Measurements from ENCODE around the gene MICB.

Gene MICB

DNA sequence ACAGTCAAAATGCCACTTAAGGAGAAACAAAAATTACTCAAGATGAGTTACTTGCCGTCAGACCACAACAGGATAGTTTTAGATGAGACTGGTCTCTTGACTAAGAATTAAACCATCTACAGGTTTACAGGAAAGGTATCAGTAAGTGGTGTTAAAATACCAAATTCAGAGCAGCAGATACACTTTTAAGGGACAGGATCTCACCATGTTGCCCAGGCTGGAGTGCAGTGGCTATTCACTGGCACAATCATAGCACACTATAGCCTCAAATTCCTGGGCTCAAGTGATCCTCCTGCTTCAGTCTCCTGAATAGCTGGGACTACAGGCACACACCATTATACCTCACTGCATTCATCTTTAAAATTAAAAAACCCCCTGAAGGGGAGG lies 35.5 kb downstream of the MICB start:
- no peak for TF ChIP-seq POLR2A (IDR thresholded peaks at IDR 0.05; ENCODE audit: low read depth, low read length)
- DNase-seq (ENCODE audit: insufficient read length, low spot score) (no peak), FAIRE-seq (no peak)

DNA sequence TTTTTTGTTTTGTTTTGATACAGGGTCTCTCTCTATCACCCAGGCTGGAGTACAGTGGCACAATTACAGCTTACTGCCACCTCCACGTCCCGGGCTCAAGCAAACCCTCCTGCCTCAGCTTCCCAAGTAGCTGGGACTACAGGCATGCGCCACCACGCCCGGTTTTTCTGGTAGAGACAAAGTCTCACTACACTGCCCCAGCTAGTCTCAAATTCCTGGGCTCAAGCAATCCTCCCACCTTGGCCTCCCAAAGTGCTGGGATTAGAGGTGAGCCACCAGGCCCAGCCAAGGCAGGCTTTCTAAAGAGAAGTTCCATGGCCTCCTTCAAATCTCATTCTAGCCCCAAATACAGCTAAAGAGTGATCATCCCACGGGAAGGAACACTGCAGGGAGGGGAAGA lies 36.1 kb downstream of the MICB start:
- TF ChIP-seq POLR2A (IDR thresholded peaks at IDR 0.05; ENCODE audit: low read depth, low read length) = no peak
- DNase-seq (ENCODE audit: insufficient read length, low spot score) = no peak
- FAIRE-seq = no peak

- FAIRE-seq (no peak), DNase-seq (ENCODE audit: insufficient read length, low spot score) (no peak)
- TF ChIP-seq POLR2A (IDR thresholded peaks at IDR 0.05; ENCODE audit: low read depth, low read length) = no peak
Measured at GRCh38 chr6:31534521-31535040, 36.6 kb downstream of the MICB start.

GRCh38 chr6:31535538-31536324 lies 37.8 kb downstream of the MICB start:
- DNase-seq (ENCODE audit: insufficient read length, low spot score) = no peak
- FAIRE-seq = no peak
- no peak for TF ChIP-seq POLR2A (IDR thresholded peaks at IDR 0.05; ENCODE audit: low read depth, low read length)

DNA sequence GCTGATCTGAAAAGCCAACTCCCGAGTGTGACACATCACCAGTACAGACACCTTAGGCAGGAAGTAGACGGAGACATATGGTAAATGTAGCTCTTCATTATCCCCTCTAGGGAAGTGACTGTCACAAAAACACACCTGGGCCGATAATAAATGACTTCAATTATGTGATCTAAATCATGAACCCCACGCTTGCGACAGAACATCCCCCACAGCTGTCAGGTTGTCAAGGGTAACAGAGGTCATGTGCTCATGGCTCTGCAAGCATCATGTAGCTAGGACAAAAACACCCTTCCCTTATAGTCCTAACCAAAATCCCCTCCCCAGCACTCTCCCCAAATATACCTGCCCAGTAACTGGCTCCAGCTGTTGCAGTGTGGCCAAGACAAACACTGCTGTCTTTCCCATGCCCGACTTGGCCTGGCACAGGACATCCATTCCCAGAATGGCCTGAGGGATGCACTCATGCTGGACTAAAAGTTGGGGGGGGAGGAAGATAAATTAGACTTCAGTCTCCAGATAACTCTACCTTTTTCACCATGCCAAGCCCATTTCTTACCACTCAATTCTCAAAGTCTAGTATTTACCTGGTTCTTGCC lies 41.0 kb downstream of the MICB start:
- no peak for DNase-seq (ENCODE audit: insufficient read length, low spot score)
- FAIRE-seq = no peak
- no peak for TF ChIP-seq POLR2A (IDR thresholded peaks at IDR 0.05; ENCODE audit: low read depth, low read length)

GRCh38 chr6:31540640-31541039 lies 42.7 kb downstream of the MICB start:
- FAIRE-seq = no peak

DNA sequence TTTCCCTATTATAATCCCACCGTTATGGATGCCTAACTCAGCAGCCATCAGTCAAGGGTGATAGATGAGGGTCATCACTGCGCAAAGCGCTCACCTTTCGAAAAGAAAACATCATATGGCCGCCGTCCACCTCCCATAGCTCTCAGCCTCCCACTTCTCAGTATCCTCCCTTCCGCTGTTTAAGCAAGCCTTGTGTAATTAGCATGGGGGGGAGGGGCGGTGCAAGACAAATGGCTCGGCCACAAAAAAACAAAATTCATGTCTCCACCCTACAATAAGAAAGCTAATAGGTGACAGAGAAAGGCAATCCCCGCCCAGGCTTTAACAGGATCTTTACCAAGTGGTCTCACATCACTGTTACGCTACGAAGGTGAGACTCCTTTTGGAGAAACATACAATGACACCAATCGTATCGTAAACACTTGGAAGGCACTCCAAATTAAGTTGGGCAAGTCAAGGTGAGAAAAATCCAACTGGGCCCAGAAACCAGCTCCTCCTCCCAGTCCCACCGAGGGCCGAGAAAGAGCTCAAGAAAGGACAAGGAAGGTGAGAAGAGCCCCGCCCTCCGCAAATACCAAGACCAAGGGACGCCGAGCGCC lies 43.2 kb downstream of the MICB start:
- no peak for TF ChIP-seq POLR2A (IDR thresholded peaks at IDR 0.05; ENCODE audit: low read depth, low read length)
- no peak for FAIRE-seq
- DNase-seq (ENCODE audit: insufficient read length, low spot score) = no peak

More at GRCh38 chr6:31540640-31541039, 42.7 kb downstream of the MICB start:
- TF ChIP-seq POLR2A (IDR thresholded peaks at IDR 0.05; ENCODE audit: low read depth, low read length) = no peak
- no peak for DNase-seq (ENCODE audit: insufficient read length, low spot score)

- FAIRE-seq (peak; percentile 6), DNase-seq (ENCODE audit: insufficient read length, low spot score) (peak; percentile 81)
- TF ChIP-seq POLR2A (IDR thresholded peaks at IDR 0.05; ENCODE audit: low read depth, low read length) = peak; percentile 80
Measured at GRCh38 chr6:31541658-31542521, 43.9 kb downstream of the MICB start, which contains the start of gene DDX39B. Gene DDX39B, minus strand, starts transcription at chr6:31542003. Its CDS starts 1,471 bp downstream, at chr6:31540532.

GRCh38 chr6:31543639-31544038 lies 45.7 kb downstream of the MICB start:
- FAIRE-seq = no peak
- TF ChIP-seq POLR2A (IDR thresholded peaks at IDR 0.05; ENCODE audit: low read depth, low read length) = no peak
- DNase-seq (ENCODE audit: insufficient read length, low spot score) = no peak

- DNase-seq (ENCODE audit: insufficient read length, low spot score) (no peak), FAIRE-seq (no peak)
- no peak for TF ChIP-seq POLR2A (IDR thresholded peaks at IDR 0.05; ENCODE audit: low read depth, low read length)
Measured at GRCh38 chr6:31544676-31545075, 46.7 kb downstream of the MICB start.

- TF ChIP-seq POLR2A (IDR thresholded peaks at IDR 0.05; ENCODE audit: low read depth, low read length) = no peak
- FAIRE-seq (no peak), DNase-seq (ENCODE audit: insufficient read length, low spot score) (no peak)
Measured at GRCh38 chr6:31545291-31545690, 47.3 kb downstream of the MICB start.

DNA sequence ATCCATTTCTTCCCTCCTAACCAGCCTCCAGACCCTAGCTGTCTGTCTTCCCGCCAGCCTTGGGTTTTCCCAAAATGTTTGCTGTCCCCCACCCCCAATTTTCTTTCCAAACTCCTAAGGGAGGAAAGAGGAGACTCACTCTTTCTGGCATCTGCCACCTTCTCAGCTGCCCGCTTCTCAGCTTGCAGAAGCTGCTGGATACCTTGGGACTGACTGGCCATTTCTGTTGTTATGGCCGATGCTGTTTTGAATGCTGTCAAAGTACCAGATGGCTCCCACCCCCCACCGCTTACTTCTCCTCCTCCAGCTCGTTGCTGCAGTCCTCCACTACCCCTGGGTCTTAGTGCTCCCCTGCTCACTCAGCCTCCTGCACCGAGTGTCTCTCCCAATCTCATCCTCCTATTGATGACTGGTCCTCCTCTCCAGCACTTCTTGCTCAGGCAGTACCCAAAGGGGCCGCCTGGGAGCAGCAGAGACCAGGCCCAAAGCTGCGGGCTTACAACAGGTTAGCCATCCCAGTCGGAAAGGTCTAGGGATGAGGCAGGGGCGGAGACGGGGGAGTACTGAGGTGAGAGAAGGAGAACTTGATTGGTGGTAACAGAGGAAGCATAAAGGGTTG lies 48.5 kb downstream of the MICB start, which contains the start of gene ATP6V1G2:
TSS of gene ATP6V1G2 (minus strand) at position 270 of the 619 bp plus-strand sequence. CDS start at position 221, 49 bp downstream.
- FAIRE-seq = no peak
- DNase-seq (ENCODE audit: insufficient read length, low spot score) = peak; percentile 69
- no peak for TF ChIP-seq POLR2A (IDR thresholded peaks at IDR 0.05; ENCODE audit: low read depth, low read length)
